ENCODE data around the gene MFAP4. TPM values are rescaled to one million over a fixed set of nuclear protein-coding genes. Genes with fewer than 3 reads are reported as not detected.

The MFAP4 gene
- total RNA-seq, 4 donors from 2014 or later, result 127 to 315 (median 226) TPM

DNA sequence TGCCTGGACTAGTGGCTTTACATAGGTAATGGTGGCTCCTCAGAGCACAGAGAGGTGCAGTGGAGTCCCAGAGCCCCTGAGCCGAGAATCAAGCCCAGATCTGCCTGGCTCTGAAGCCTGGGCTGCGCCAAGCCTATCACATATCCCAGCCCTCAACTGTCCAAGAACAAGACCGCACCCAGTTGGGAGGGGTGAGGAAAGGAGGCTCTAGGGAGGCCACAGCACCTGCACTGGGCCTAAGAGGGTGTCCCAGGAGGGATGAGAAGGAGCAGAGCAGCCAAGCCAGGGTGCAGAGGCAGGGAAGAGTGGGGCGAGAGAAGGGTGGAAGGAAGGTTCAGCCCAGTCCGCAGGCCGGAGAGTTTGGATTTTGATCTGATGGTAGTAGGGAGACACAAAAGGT is 23.1 kb upstream of the MFAP4 start:
- Histone ChIP-seq H3K36me3 (no peaks in the 10 kb centered on the region), H3K4me1 (peaks cover 4 to 18% (median 17%) of the 10 kb centered on the region in 4 donors), H3K27ac (replicated peaks in 1 of 4) (no peak overlapping the region), H3K27me3 (no peaks in the 10 kb centered on the region), H3K9me3 (no peaks in the 10 kb centered on the region), H3K4me3 (no peak overlapping the region)
- DNase-seq (ENCODE audit: extremely low spot score), result no peak
- no peak for TF ChIP-seq POLR2AphosphoS5 (IDR thresholded peaks at IDR 0.05)
- no peak for TF ChIP-seq POLR2A (IDR thresholded peaks at IDR 0.05; ENCODE audit: low read depth)
- intact Hi-C loops (cut with DNase I), result no loop called here
- 88% methylated on average over 6 of the region's 6 CpGs for WGBS

DNA sequence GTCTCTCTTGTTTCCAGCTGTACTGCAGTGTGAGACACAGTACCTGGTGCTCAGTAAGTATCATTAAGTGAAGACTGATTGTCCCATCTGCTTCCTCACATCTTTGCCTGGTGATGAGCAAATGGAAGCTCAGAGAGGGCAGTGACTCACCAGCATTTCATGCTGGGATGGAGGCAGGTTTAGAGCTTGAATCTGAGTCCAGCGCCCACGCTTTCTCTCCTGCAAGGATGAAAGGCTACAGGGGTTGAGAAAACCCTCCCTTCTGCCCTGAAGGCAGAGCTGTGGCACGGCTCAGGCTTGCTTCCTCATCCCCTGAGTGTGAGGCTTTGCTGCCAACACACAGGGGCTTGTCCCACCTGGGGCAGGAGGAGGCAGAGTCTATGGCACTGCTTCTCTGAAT is 22.5 kb upstream of the MFAP4 start:
- H3K36me3 ChIP-seq, result no peaks in the 10 kb centered on the region
- peaks cover 4 to 18% (median 17%) of the 10 kb centered on the region in 4 donors for H3K4me1 ChIP-seq
- TF ChIP-seq, protein P1, sequence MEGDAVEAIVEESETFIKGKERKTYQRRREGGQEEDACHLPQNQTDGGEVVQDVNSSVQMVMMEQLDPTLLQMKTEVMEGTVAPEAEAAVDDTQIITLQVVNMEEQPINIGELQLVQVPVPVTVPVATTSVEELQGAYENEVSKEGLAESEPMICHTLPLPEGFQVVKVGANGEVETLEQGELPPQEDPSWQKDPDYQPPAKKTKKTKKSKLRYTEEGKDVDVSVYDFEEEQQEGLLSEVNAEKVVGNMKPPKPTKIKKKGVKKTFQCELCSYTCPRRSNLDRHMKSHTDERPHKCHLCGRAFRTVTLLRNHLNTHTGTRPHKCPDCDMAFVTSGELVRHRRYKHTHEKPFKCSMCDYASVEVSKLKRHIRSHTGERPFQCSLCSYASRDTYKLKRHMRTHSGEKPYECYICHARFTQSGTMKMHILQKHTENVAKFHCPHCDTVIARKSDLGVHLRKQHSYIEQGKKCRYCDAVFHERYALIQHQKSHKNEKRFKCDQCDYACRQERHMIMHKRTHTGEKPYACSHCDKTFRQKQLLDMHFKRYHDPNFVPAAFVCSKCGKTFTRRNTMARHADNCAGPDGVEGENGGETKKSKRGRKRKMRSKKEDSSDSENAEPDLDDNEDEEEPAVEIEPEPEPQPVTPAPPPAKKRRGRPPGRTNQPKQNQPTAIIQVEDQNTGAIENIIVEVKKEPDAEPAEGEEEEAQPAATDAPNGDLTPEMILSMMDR (IDR thresholded peaks at IDR 0.05), result no peak
- TF ChIP-seq POLR2AphosphoS5 (IDR thresholded peaks at IDR 0.05) (no peak), EP300 (IDR thresholded peaks at IDR 0.05) (no peak), POLR2A (IDR thresholded peaks at IDR 0.05; ENCODE audit: low read depth) (no peak)
- no peaks in the 10 kb centered on the region for H3K27me3 ChIP-seq
- no peak for DNase-seq (ENCODE audit: extremely low spot score)
- WGBS, result 93% methylated on average over 2 of the region's 3 CpGs
- no peak overlapping the region for H3K27ac ChIP-seq (replicated peaks in 1 of 4)
- no peaks in the 10 kb centered on the region for H3K9me3 ChIP-seq
- no peak overlapping the region for H3K4me3 ChIP-seq
- intact Hi-C loops (cut with DNase I), result no loop called here

DNA sequence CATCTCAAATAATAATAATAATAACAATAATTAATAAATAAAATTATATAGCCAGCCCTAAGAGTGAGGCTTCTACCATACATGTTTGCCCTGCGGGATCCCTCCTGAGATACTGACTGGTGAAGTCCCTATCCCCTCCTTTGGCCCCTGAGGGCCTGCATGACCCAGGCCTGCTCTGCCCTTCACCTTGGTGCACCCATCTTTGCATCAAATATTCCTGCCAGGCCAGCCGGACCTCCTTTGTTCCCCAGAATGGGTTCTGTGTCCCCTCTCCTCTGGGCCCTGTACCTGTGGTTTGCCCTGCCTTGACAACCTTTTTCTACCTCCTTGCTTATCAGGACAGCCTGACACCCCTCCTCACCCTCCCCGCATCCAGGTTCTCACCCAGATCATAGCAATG is 22.1 kb upstream of the MFAP4 start:
- H3K27me3 ChIP-seq, result no peaks in the 10 kb centered on the region
- H3K4me3 ChIP-seq, result no peak overlapping the region
- no peaks in the 10 kb centered on the region for H3K36me3 ChIP-seq
- TF ChIP-seq POLR2AphosphoS5 (IDR thresholded peaks at IDR 0.05), result no peak
- TF ChIP-seq EP300 (IDR thresholded peaks at IDR 0.05), result no peak
- TF ChIP-seq, protein P1 (IDR thresholded peaks at IDR 0.05), result no peak
- TF ChIP-seq POLR2A (IDR thresholded peaks at IDR 0.05; ENCODE audit: low read depth), result no peak
- whole genome bisulfite sequencing, result 96% methylated on average over 3 of the region's 3 CpGs
- DNase-seq (ENCODE audit: extremely low spot score), result no peak
- no peak overlapping the region for H3K27ac ChIP-seq (replicated peaks in 1 of 4)
- no peaks in the 10 kb centered on the region for H3K9me3 ChIP-seq
- intact Hi-C loops (cut with DNase I), result no loop called here
- H3K4me1 ChIP-seq, result peaks cover 4 to 18% (median 17%) of the 10 kb centered on the region in 4 donors

DNA sequence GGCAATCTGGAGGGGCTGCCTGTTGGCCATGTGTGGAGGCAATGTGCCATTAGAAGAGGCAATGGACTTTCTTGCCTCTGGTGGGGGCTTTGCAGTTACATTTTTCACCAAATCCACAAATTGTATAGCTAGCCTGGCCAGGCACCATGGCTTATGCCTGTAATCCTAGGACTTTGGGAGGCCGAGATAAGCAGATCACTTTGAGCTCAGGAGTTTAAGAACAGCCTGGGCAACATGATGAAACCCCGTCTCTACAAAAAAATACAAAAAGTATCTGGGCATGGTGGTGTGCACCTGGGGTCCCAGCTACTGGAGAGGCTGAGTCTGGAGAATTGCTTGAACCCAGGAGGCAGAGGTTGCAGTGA is 21.3 kb upstream of the MFAP4 start:
- Histone ChIP-seq H3K27me3 (no peaks in the 10 kb centered on the region), H3K4me3 (no peak overlapping the region), H3K36me3 (no peaks in the 10 kb centered on the region), H3K4me1 (peaks cover 4 to 18% (median 17%) of the 10 kb centered on the region in 4 donors), H3K9me3 (no peaks in the 10 kb centered on the region), H3K27ac (replicated peaks in 1 of 4) (no peak overlapping the region)
- 100% methylated on average over 2 of the region's 2 CpGs for WGBS
- DNase-seq (ENCODE audit: extremely low spot score), result no peak
- intact Hi-C loops (cut with DNase I), result no loop called here
- TF ChIP-seq EP300 (IDR thresholded peaks at IDR 0.05) (no peak), POLR2A (IDR thresholded peaks at IDR 0.05; ENCODE audit: low read depth) (no peak), POLR2AphosphoS5 (IDR thresholded peaks at IDR 0.05) (no peak)
- TF ChIP-seq, protein P1 (IDR thresholded peaks at IDR 0.05), result no peak

DNA sequence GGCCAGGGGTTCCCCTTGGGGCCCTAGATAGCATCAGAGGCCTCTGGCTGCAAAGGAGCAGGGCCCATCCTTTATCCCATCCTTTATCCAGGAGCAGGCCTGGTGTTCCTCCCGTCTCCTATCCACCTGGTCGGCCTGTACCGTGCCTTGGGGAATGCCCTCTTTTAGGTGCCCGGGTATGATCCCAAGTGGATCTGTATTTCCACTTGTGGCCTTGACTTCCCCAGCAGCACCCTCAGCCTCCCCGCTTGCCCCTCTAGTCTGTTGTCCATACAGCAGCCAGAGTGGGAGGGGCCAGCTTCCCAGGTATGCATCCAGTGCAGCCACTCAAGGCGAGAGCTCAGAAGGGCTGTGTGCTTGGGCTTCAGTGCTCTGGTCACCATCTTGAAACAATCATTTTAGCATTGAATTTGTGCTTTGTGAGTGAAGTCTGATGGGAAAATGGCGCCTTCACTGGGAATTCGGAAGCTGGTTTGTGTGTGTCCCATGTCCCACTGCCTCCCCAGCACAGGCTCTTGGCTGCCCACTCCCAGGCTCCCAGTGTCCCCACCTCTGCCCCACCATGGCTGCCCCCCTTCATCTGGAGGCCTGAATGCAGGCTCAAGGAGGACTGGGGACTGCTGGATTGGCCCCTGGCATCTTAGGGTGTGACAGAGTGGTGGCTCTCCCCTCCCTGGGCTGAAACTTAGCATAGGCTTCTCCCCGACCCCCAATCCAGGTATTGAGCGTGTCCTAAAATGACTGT is 20.8 kb upstream of the MFAP4 start:
- DNase-seq (ENCODE audit: extremely low spot score), result no peak
- Histone ChIP-seq H3K27ac (replicated peaks in 1 of 4) (no peak overlapping the region), H3K4me3 (no peak overlapping the region), H3K27me3 (no peaks in the 10 kb centered on the region), H3K4me1 (peaks cover 4 to 19% (median 18%) of the 10 kb centered on the region in 4 donors), H3K9me3 (no peaks in the 10 kb centered on the region), H3K36me3 (no peaks in the 10 kb centered on the region)
- TF ChIP-seq POLR2A (IDR thresholded peaks at IDR 0.05; ENCODE audit: low read depth) (no peak), EP300 (IDR thresholded peaks at IDR 0.05) (no peak), POLR2AphosphoS5 (IDR thresholded peaks at IDR 0.05) (no peak)
- TF ChIP-seq, protein P1 (IDR thresholded peaks at IDR 0.05), result no peak
- intact Hi-C loops (cut with DNase I), result no loop called here
- whole genome bisulfite sequencing, result 100% methylated on average over 6 of the region's 10 CpGs

Data from esophagus muscularis mucosa (tissue), 4 donors.